A549 (cell line): ENCODE results near the gene ADK. TPM values are rescaled to one million over a fixed set of nuclear protein-coding genes. Genes with fewer than 3 reads are reported as not detected.
A peak's percentile ranks its signal among the peaks of the same experiment; 100 is the strongest.

ENCODE experiments used
- ATAC-seq, 2 experiments: fragments of 200-7000 bp in 1 of 2; fragments of >200 bp in 1 of 2; cut with Nextera tagmentation in 1 of 2; cut with Tn5 transposase in 1 of 2; 3 replicates each; pipeline versions ENCODE4 v1.8.0 to v1.9.1; 2018 to 2020; ENCODE audit warnings: mild to moderate bottlenecking in 1 of 2, moderate library complexity in 1 of 2
- CTCF ChIA-PET: fragments of 300-600 bp; sonication (Branson Sonifier 250); formaldehyde crosslinking; extraction: SDS; loops from one replicate; lab custom pipeline; 2021; ENCODE audit warnings: antibody characterized with exemption, inconsistent platforms; lab: Yijun Ruan, JAX
- POLR2A ChIA-PET: fragments of 350-600 bp; formaldehyde crosslinking; extraction: SDS; loops from one replicate; lab custom pipeline; 2021; ENCODE audit warnings: antibody characterized with exemption, inconsistent platforms; lab: Yijun Ruan, JAX
- DNase-seq, 2 experiments: peaks; one replicate each; pipeline versions ENCODE4 v3.0.0 to v3.0.0-alpha.2; 2011 to 2016; ENCODE audit warnings: low read depth in 1 of 2, low spot score in 1 of 2
- FAIRE-seq: peaks from 2 replicates; lab custom pipeline; 2011; peaks lifted over from hg19 to GRCh38; lab: Jason Lieb, UNC
- H3K27ac ChIP-seq, 2 experiments: fragments of >200 bp; sonication (Bioruptor Twin); formaldehyde crosslinking; 3 replicates each; pipeline ENCODE4 v1.5.1; 2016 to 2017
- H3K4me1 ChIP-seq: fragments of >200 bp; sonication (Bioruptor Twin); formaldehyde crosslinking; 3 replicates; pipeline ENCODE4 v1.6.1; 2016
- H3K4me2 ChIP-seq: fragments of >200 bp; sonication (Bioruptor Twin); formaldehyde crosslinking; 3 replicates; pipeline ENCODE4 v1.6.1; 2016
- H3K4me3 ChIP-seq: fragments of >200 bp; sonication (Bioruptor Twin); formaldehyde crosslinking; 3 replicates; pipeline ENCODE4 v1.5.1; 2016
- H3K9me3 ChIP-seq: fragments of >200 bp; sonication (Bioruptor Twin); formaldehyde crosslinking; 3 replicates; pipeline ENCODE4 v1.6.1; 2016
- BHLHE40 ChIP-seq: IDR thresholded peaks from 2 replicates; pipeline ENCODE4 v1.6.1; 2012; ENCODE audit warnings: low read depth, low read length, inconsistent platforms
- CBX2 ChIP-seq: fragments of 200-600 bp; sonication (generic); IDR thresholded peaks from 2 replicates; pipeline ENCODE4 v1.6.1; 2016; ENCODE audit warnings: low read depth, mild to moderate bottlenecking, borderline replicate concordance
- CBX8 ChIP-seq: fragments of 200-600 bp; sonication (generic); IDR thresholded peaks from 2 replicates; pipeline ENCODE4 v1.6.1; 2016
- E2F6 ChIP-seq: IDR thresholded peaks from 2 replicates; pipeline ENCODE4 v1.6.1; 2012; ENCODE audit warnings: low read depth, borderline replicate concordance
- EHF ChIP-seq: fragments of 250-450 bp; sonication (Bioruptor Pico); IDR thresholded peaks from 2 replicates; pipeline ENCODE4 v1.5.0; 2020; ENCODE audit warnings: mild to moderate bottlenecking
- FOSL2 ChIP-seq, 2 experiments: fragments of 450-650 bp in 1 of 2; fragments of >200 bp in 1 of 2; sonication (Bioruptor Twin) in 1 of 2; formaldehyde crosslinking; IDR thresholded peaks; 2 replicates each; pipeline versions ENCODE4 v1.5.0 to v1.6.1; 2016 to 2020; ENCODE audit warnings: mild to moderate bottlenecking in 1 of 2, moderate library complexity in 1 of 2
- JUNB ChIP-seq: fragments of >200 bp; sonication (Bioruptor Twin); formaldehyde crosslinking; IDR thresholded peaks from 2 replicates; pipeline ENCODE4 v1.6.1; 2016
- KDM1A ChIP-seq: fragments of 200-600 bp; sonication (generic); IDR thresholded peaks from 2 replicates; pipeline ENCODE4 v1.6.1; 2016; ENCODE audit warnings: low read depth, mild to moderate bottlenecking
- MAFK ChIP-seq: fragments of 450-650 bp; IDR thresholded peaks from 2 replicates; pipeline ENCODE4 v1.6.1; 2014; ENCODE audit not compliant: partially characterized antibody
- MAX ChIP-seq: IDR thresholded peaks from 2 replicates; pipeline ENCODE4 v1.6.1; 2012
- MAZ ChIP-seq: fragments of 150-350 bp; IDR thresholded peaks from 2 replicates; pipeline ENCODE4 v1.6.1; 2014; ENCODE audit warnings: antibody characterized with exemption, low read depth, low read length, borderline replicate concordance
- MYC ChIP-seq: IDR thresholded peaks from 2 replicates; pipeline ENCODE4 v1.6.1; 2012; ENCODE audit warnings: mild to moderate bottlenecking, inconsistent platforms, low read length, improper control_type of control experiment, borderline replicate concordance
- NPAS2 ChIP-seq: fragments of 250-450 bp; sonication (Bioruptor Pico); IDR thresholded peaks from 2 replicates; pipeline ENCODE4 v1.8.0; 2022; ENCODE audit warnings: mild to moderate bottlenecking, moderate library complexity, borderline replicate concordance
- NR3C1 ChIP-seq: fragments of >200 bp; sonication (Bioruptor Twin); formaldehyde crosslinking; IDR thresholded peaks from 3 replicates; pipeline ENCODE4 v1.6.1; 2017
- PBX3 ChIP-seq: IDR thresholded peaks from 2 replicates; pipeline ENCODE4 v1.6.1; 2012
- PHF8 ChIP-seq: fragments of 200-600 bp; sonication (generic); IDR thresholded peaks from 2 replicates; pipeline ENCODE4 v1.6.1; 2016; ENCODE audit warnings: low read depth, mild to moderate bottlenecking, antibody characterized with exemption, moderate library complexity, borderline replicate concordance
- RAD21 ChIP-seq, 2 experiments: fragments of >200 bp in 1 of 2; sonication (Bioruptor Twin) in 1 of 2; formaldehyde crosslinking in 1 of 2; IDR thresholded peaks in 1 of 2; conservative IDR thresholded peaks in 1 of 2; 2 replicates in 1 of 2; 3 replicates in 1 of 2; pipeline ENCODE4 v1.6.1; 2012 to 2018; ENCODE audit warnings: inconsistent platforms in 1 of 2
- RCOR1 ChIP-seq: fragments of 150-350 bp; IDR thresholded peaks from 2 replicates; pipeline ENCODE4 v1.6.1; 2014; ENCODE audit warnings: antibody characterized with exemption, low read length, low read depth
- RFX5 ChIP-seq: fragments of 450-650 bp; IDR thresholded peaks from 2 replicates; pipeline ENCODE4 v1.7.1; 2014; ENCODE audit warnings: antibody characterized with exemption, mild to moderate bottlenecking, moderate library complexity
- ZC3H11A ChIP-seq: fragments of 450-650 bp; IDR thresholded peaks from 2 replicates; pipeline ENCODE4 v1.6.1; 2014; ENCODE audit warnings: antibody characterized with exemption, mild to moderate bottlenecking
- WGBS: methylation state at CpG from one replicate; pipeline ENCODE4 v1.1.6; 2017; ENCODE audit errors: missing lambda C conversion rate; 5-methylcytosine and 5-hydroxymethylcytosine counted together
- polyA plus RNA-seq, 4 experiments: library from polyadenylated mRNA; depleted of rRNA in 3 of 4; stranded (reverse); fragments of >200 nt; fragmentation: RNase III in 1 of 4; extraction: RNeasy Plus Mini Kit Qiagen cat#74134 plus additional on column Dnase treatment in 1 of 4; gene quantifications; 2 replicates in 3 of 4; 3 replicates in 1 of 4; pipeline ENCODE4 v1.2.3, GENCODE V29; 2011 to 2017

Gene ADK
- polyA plus RNA-seq, 2 of the 4 experiments (the other 2 are of a cell fraction), result 35.8 to 40.7 TPM

GRCh38 chr10:74738542-74738941 is 587.5 kb downstream of the ADK start:
- no peak for DNase-seq
- FAIRE-seq, result no peak
- POLR2A ChIA-PET, result no interaction called here
- no peaks in the 10 kb centered on the region for H3K9me3 ChIP-seq
- CTCF ChIA-PET, result interaction anchor here (1.1 to 1.4 kb wide), 4 partner anchors 9 to 57 kb away, joined by 3 to 4 read pairs (median 3); no protein-coding TSS in a partner anchor
- no peak overlapping the region for H3K4me3 ChIP-seq
- no peak overlapping the region for H3K4me2 ChIP-seq
- H3K27ac ChIP-seq, result no peak overlapping the region
- WGBS, result 86% methylated on average over 3 of the region's 3 CpGs
- TF ChIP-seq BHLHE40, result no peak
- TF ChIP-seq KDM1A, result no peak
- TF ChIP-seq NR3C1, result no peak
- no peak for TF ChIP-seq FOSL2 (IDR thresholded peaks at IDR 0.05)
- no peak for TF ChIP-seq FOSL2 (CRISPR knock-in tag; IDR thresholded peaks at IDR 0.05)
- TF ChIP-seq JUNB, result no peak
- TF ChIP-seq MYC, result no peak
- TF ChIP-seq NPAS2 (CRISPR knock-in tag), result no peak
- no peak for TF ChIP-seq RCOR1
- no peak for TF ChIP-seq EHF (CRISPR knock-in tag)
- TF ChIP-seq MAX, result no peak
- no peak for TF ChIP-seq CBX8
- TF ChIP-seq PHF8, result no peak
- TF ChIP-seq ZC3H11A, result no peak
- no peak for TF ChIP-seq E2F6
- TF ChIP-seq, all 56 proteins: peak for 0
- no peaks in the 10 kb centered on the region for H3K4me1 ChIP-seq
- ATAC-seq, result no peak

GRCh38 chr10:74738985-74739567 is 588.1 kb downstream of the ADK start:
- ATAC-seq, result peak in 1 of 2 experiments; percentile 56; a peak in 4 of 6 replicates
- no peak overlapping the region for H3K4me3 ChIP-seq
- FAIRE-seq, result no peak
- no peak overlapping the region for H3K4me2 ChIP-seq
- no peak overlapping the region for H3K27ac ChIP-seq
- H3K9me3 ChIP-seq, result no peaks in the 10 kb centered on the region
- ChIA-PET CTCF (interaction anchor here (0.6 to 1.4 kb wide), 5 partner anchors 9 to 366 kb away, joined by 3 to 4 read pairs (median 3); no protein-coding TSS in a partner anchor), POLR2A (no interaction called here)
- 60% methylated on average over 10 of the region's 10 CpGs for WGBS
- peak in 1 of 2 experiments; percentile 17 for DNase-seq
- TF ChIP-seq RAD21 (conservative IDR thresholded peaks at IDR 0.05 in 1 of 2, IDR thresholded peaks at IDR 0.05 in 1 of 2) (peak in 1 of 2 experiments; percentile 24; a peak in 1 of 5 replicates), PBX3 (no peak)
- no peaks in the 10 kb centered on the region for H3K4me1 ChIP-seq

- no peaks in the 10 kb centered on the region for H3K4me1 ChIP-seq
- ATAC-seq (peak in 1 of 2 experiments; percentile 20; a peak in 2 of 6 replicates), FAIRE-seq (no peak), DNase-seq (no peak)
- TF ChIP-seq CBX2 (no peak), RFX5 (no peak), MAZ (no peak), MYC (no peak), MAFK (no peak)
- H3K27ac ChIP-seq, result no peak overlapping the region
- 96% methylated on average over 4 of the region's 4 CpGs for WGBS
- POLR2A ChIA-PET, result no interaction called here
- H3K9me3 ChIP-seq, result no peaks in the 10 kb centered on the region
- H3K4me3 ChIP-seq, result no peak overlapping the region
- CTCF ChIA-PET, result no interaction called here
- no peak overlapping the region for H3K4me2 ChIP-seq
Observed at GRCh38 chr10:74743401-74743800, 592.4 kb downstream of the ADK start.
